ENCODE data around the gene NKX1-1. TPM values are rescaled to one million over a fixed set of nuclear protein-coding genes. Genes with fewer than 3 reads are reported as not detected.

The NKX1-1 gene
- total RNA-seq, 2 experiments from 2014 or later = not detected

DNA sequence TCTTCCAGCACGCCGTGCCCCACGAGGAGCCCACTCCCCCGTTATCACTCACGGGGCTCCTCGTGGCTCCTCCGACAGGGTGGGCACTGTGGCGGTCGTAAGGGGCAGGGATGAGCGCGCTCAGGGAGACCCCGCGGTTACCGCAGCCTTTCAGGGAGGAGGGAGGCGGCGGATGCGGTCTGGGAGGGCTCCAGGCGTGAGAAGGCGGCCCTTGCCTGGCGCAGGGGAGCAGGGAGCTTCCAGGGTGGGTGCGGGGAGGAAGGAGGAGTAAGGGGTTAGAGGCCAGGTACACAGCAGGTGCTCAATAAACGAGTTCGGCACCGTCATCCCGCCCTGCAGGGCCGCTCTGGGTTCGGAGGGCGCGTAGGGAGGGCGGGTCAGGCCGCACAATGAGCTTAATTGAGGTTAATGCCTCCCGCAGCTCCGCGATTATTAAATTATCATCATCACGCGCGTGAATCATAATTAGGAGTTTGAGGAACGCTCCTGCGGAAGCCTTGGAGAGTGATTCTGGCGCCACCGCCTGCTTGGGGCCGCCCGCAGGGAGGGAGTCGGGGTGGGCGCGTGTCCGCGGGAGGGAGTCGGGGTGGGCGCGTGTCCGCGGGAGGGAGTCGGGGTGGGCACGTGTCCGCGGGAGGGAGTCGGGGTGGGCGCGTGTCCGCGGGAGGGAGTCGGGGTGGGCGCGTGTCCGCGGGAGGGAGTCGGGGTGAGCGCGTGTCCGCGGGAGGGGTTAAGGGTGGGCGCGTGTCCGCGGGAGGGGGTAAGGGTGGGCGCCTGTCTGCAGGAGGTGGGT lies 7.6 kb upstream of the NKX1-1 start:
- Histone ChIP-seq H3K36me3 (ENCODE audit: insufficient read depth, low read length) (no peaks in the 10 kb centered on the region), H3K4me3 (ENCODE audit: low read length) (no peak overlapping the region), H3K4me1 (ENCODE audit: insufficient read depth, low read length) (no peaks in the 10 kb centered on the region), H3K27ac (ENCODE audit: low read depth in 1 of 2, low read length in 2 of 2) (no peak overlapping the region), H3K27me3 (ENCODE audit: control insufficient read depth in 1 of 2, insufficient read depth in 2 of 2, low read length in 2 of 2) (peaks cover 55 to 71% of the 10 kb centered on the region in 2 experiments), H3K9me3 (ENCODE audit: control insufficient read depth in 1 of 2, insufficient read depth in 1 of 2, low read length in 2 of 2) (peaks cover 0 to 67% of the 10 kb centered on the region in 2 experiments)
- ChIA-PET POLR2A (no interaction called here), CTCF (no interaction called here)
- DNase-seq (peak in 1 of 14 experiments; percentile 6), ATAC-seq (ENCODE audit: poor library complexity) (no peak)
- Mint-ChIP-seq H3K4me1 (ENCODE audit: low read depth) (no peaks in the 10 kb centered on the region), H3K9me3 (no peaks in the 10 kb centered on the region), H3K4me3 (no peak overlapping the region), H3K27ac (no peak overlapping the region), H3K27me3 (peaks cover 81% of the 10 kb centered on the region), H3K36me3 (ENCODE audit: low read depth) (no peaks in the 10 kb centered on the region)
- intact Hi-C loops (cut with DNase I, micrococcal nuclease) = no loop called here
- TF ChIP-seq, protein P1, sequence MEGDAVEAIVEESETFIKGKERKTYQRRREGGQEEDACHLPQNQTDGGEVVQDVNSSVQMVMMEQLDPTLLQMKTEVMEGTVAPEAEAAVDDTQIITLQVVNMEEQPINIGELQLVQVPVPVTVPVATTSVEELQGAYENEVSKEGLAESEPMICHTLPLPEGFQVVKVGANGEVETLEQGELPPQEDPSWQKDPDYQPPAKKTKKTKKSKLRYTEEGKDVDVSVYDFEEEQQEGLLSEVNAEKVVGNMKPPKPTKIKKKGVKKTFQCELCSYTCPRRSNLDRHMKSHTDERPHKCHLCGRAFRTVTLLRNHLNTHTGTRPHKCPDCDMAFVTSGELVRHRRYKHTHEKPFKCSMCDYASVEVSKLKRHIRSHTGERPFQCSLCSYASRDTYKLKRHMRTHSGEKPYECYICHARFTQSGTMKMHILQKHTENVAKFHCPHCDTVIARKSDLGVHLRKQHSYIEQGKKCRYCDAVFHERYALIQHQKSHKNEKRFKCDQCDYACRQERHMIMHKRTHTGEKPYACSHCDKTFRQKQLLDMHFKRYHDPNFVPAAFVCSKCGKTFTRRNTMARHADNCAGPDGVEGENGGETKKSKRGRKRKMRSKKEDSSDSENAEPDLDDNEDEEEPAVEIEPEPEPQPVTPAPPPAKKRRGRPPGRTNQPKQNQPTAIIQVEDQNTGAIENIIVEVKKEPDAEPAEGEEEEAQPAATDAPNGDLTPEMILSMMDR (IDR thresholded peaks at IDR 0.05) = no peak

DNA sequence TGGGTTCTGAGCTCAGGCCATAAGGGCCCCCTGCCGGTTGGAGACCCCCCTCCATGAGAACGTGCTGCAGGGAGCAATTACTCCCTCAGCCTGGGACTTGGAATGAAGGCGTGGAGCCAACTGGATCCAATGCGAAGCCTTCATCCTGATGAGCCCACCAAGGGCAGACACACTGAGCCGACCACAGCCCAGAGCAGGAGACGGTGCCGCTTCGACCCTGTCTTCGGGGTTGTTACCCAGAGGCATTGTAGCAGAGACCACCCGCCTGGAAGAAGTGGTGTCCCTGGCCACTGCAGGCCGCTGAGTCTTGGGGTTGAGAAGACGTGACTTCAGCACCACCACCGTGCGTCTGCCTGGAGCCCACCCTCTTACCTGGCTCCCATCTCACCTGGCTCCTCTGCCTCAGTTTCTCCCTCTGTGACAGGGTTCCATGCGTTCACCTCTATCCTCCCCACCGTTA lies 7.0 kb upstream of the NKX1-1 start:
- intact Hi-C loops (cut with DNase I, micrococcal nuclease) = no loop called here
- Histone ChIP-seq H3K4me1 (ENCODE audit: insufficient read depth, low read length) (no peaks in the 10 kb centered on the region), H3K36me3 (ENCODE audit: insufficient read depth, low read length) (no peaks in the 10 kb centered on the region), H3K4me3 (ENCODE audit: low read length) (no peak overlapping the region), H3K9me3 (ENCODE audit: control insufficient read depth in 1 of 2, insufficient read depth in 1 of 2, low read length in 2 of 2) (peaks cover 0 to 72% of the 10 kb centered on the region in 2 experiments), H3K27me3 (ENCODE audit: control insufficient read depth in 1 of 2, insufficient read depth in 2 of 2, low read length in 2 of 2) (peaks cover 62 to 72% of the 10 kb centered on the region in 2 experiments), H3K27ac (ENCODE audit: low read depth in 1 of 2, low read length in 2 of 2) (no peak overlapping the region)
- Mint-ChIP-seq H3K4me3 (no peak overlapping the region), H3K9me3 (no peaks in the 10 kb centered on the region), H3K4me1 (ENCODE audit: low read depth) (no peaks in the 10 kb centered on the region), H3K27me3 (peaks cover 82% of the 10 kb centered on the region), H3K36me3 (ENCODE audit: low read depth) (no peaks in the 10 kb centered on the region), H3K27ac (no peak overlapping the region)
- POLR2A ChIA-PET = no interaction called here
- TF ChIP-seq, protein P1 (IDR thresholded peaks at IDR 0.05) = no peak
- ATAC-seq (ENCODE audit: poor library complexity) = no peak
- DNase-seq = no peak
- CTCF ChIA-PET = no interaction called here

DNA sequence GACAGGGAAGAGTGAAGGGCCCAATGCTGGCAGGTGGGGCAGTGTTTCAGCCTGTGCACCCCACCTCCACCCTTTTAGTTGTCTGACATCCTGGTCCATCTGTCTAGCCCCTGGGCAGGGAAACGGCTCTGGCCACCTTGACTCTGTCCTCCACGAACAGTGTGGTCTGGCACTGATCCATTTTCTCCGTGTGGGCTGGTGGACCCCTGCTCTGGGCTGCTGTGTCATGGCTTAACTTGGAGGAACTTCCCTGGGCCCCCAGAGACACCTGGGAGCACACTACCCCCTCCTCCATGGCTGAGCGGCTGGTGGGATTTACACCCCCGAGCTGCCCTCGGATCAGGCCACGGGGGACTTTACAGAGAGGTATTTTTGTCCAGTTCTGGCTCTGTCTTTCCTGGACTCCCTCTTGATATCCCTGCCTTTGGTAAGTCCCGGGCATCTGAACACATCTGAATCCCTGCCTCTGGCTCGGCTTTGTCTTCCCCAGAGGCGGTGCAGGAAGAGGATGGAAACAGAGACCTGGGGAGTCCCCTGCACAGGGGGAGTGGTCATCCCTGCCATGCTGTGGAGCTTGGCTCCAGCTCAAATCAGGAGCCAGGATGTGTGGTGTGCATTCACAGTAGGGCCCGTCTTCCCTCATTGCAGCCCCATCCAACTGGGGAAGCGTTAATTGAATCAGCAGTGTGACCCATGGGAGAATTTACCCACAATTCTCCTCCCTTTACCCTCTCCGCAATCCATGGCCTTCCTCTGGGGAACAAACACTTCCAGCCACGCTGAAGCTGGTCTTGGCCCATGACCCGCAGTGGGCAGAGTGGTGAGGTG lies 6.3 kb upstream of the NKX1-1 start:
- DNase-seq (no peak), ATAC-seq (ENCODE audit: poor library complexity) (no peak)
- intact Hi-C loops (cut with DNase I, micrococcal nuclease) = no loop called here
- no peak overlapping the region for H3K27ac Mint-ChIP-seq
- ChIA-PET CTCF (no interaction called here), POLR2A (no interaction called here)
- H3K27me3 Mint-ChIP-seq = peaks cover 79% of the 10 kb centered on the region
- H3K4me3 Mint-ChIP-seq = no peak overlapping the region
- no peaks in the 10 kb centered on the region for H3K36me3 Mint-ChIP-seq (ENCODE audit: low read depth)
- peaks cover 63 to 76% of the 10 kb centered on the region in 2 experiments for H3K27me3 ChIP-seq (ENCODE audit: control insufficient read depth in 1 of 2, insufficient read depth in 2 of 2, low read length in 2 of 2)
- no peak overlapping the region for H3K4me3 ChIP-seq (ENCODE audit: low read length)
- H3K9me3 Mint-ChIP-seq = no peaks in the 10 kb centered on the region
- TF ChIP-seq, protein P1 (IDR thresholded peaks at IDR 0.05) = no peak
- no peaks in the 10 kb centered on the region for H3K4me1 ChIP-seq (ENCODE audit: insufficient read depth, low read length)
- peaks cover 0 to 73% of the 10 kb centered on the region in 2 experiments for H3K9me3 ChIP-seq (ENCODE audit: control insufficient read depth in 1 of 2, insufficient read depth in 1 of 2, low read length in 2 of 2)
- no peak overlapping the region for H3K27ac ChIP-seq (ENCODE audit: low read depth in 1 of 2, low read length in 2 of 2)
- no peaks in the 10 kb centered on the region for H3K4me1 Mint-ChIP-seq (ENCODE audit: low read depth)
- no peaks in the 10 kb centered on the region for H3K36me3 ChIP-seq (ENCODE audit: insufficient read depth, low read length)

Measured in CD4-positive, alpha-beta T cell (primary cell).